Prostate gland (tissue), 2 donors: ENCODE data around the gene ZNF772. TPM values are rescaled to one million over a fixed set of nuclear protein-coding genes. Genes with fewer than 3 reads are reported as not detected.
A peak's percentile ranks its signal among the peaks of the same experiment; 100 is the strongest.

ENCODE experiments used
- DNase-seq: peaks from one replicate; pipeline ENCODE4 v3.0.0-alpha.2; 2019; ENCODE audit warnings: low spot score
- H3K27ac ChIP-seq, 2 donors: fragments of 200-600 bp; sonication (generic); 2 replicates each; pipeline ENCODE4 v1.5.1; 2017 to 2019
- H3K27me3 ChIP-seq: fragments of 200-600 bp; sonication (generic); replicated peaks from 2 replicates; pipeline ENCODE4 v1.5.1; 2019; ENCODE audit not compliant: insufficient read depth
- H3K36me3 ChIP-seq, 2 donors: fragments of 200-600 bp; sonication (generic); 1 replicate in 1 of 2; 2 replicates in 1 of 2; pipeline versions ENCODE4 v1.5.1 to v1.8.1; 2017 to 2019
- H3K4me1 ChIP-seq: fragments of 200-600 bp; sonication (generic); replicated peaks from 2 replicates; pipeline ENCODE4 v1.5.1; 2019
- H3K4me3 ChIP-seq, 2 donors: fragments of 200-600 bp; sonication (generic); 2 replicates each; pipeline ENCODE4 v1.5.1; 2017 to 2019
- H3K9me3 ChIP-seq: fragments of 200-600 bp; sonication (generic); 2 replicates; pipeline ENCODE4 v1.5.1; 2017
- POLR2A ChIP-seq: fragments of 450-650 bp; IDR thresholded peaks from one replicate; pipeline ENCODE4 v1.6.1; 2016; ENCODE audit warnings: antibody characterized with exemption, mild to moderate bottlenecking
- POLR2AphosphoS5 ChIP-seq: sonication (generic); formaldehyde crosslinking; IDR thresholded peaks from one replicate; pipeline ENCODE4 v1.6.1; 2017; ENCODE audit warnings: antibody characterized with exemption
- WGBS: methylation state at CpG from one replicate; pipeline ENCODE4 v1.1.5; 2018; 5-methylcytosine and 5-hydroxymethylcytosine counted together
- intact Hi-C: fragments of 100-400 bp; cut with DNase I; formaldehyde crosslinking; loops from one replicate; pipeline ENCODE4 v1.14.2; 2022
- small RNA-seq, 2 donors: library from RNA; depleted of rRNA; stranded (forward); fragments of <200 nt; gene quantifications; one replicate each; pipeline ENCODE3, GENCODE V24; 2016
- total RNA-seq, 2 donors: library from RNA; depleted of rRNA; stranded (reverse); fragments of >200 nt; gene quantifications; one replicate each; pipeline ENCODE4 v1.1.0, GENCODE V29; 2016
- TF ChIP-seq, protein P1 (sequence below), 4 experiments: fragments of 200-600 bp in 2 of 4; fragments of 450-650 bp in 2 of 4; sonication (generic) in 2 of 4; IDR thresholded peaks; 1 replicate in 3 of 4; 2 replicates in 1 of 4; pipeline ENCODE4 v1.5.1; 2016 to 2019; ENCODE audit warnings: antibody characterized with exemption in 4 of 4, mild to moderate bottlenecking in 2 of 4, moderate library complexity in 2 of 4

The ZNF772 gene
- total RNA-seq, 2 donors from 2014 or later, result 15.2 to 37.9 TPM

GRCh38 chr19:57434386-57435061 lies 42.8 kb downstream of the ZNF772 start:
- no peaks in the 10 kb centered on the region for H3K36me3 ChIP-seq
- 33% methylated on average over 15 of the region's 15 CpGs for WGBS

DNA sequence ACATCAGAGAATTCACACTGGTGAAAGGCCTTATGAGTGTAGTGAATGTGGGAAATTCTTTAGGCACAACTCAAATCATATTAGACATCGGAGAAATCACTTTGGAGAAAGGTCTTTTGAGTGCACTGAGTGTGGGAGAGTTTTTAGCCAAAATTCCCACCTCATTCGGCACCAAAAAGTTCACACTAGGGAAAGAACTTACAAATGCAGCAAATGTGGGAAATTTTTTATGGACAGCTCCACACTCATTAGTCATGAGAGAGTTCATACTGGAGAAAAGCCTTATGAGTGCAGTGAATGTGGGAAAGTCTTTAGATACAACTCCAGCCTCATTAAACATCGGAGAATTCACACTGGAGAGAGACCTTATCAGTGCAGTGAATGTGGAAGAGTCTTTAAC lies 56.3 kb downstream of the ZNF772 start:
- H3K4me3 ChIP-seq, result no peak overlapping the region
- no peaks in the 10 kb centered on the region for H3K9me3 ChIP-seq
- peaks cover 11 to 35% of the 10 kb centered on the region in 2 donors for H3K36me3 ChIP-seq
- WGBS, result 98% methylated on average over 3 of the region's 3 CpGs
- H3K4me1 ChIP-seq, result no peaks in the 10 kb centered on the region
- no peak for DNase-seq
- no peaks in the 10 kb centered on the region for H3K27me3 ChIP-seq
- intact Hi-C loops, result no loop called here
- TF ChIP-seq POLR2A (no peak), POLR2AphosphoS5 (no peak)
- TF ChIP-seq, protein P1, sequence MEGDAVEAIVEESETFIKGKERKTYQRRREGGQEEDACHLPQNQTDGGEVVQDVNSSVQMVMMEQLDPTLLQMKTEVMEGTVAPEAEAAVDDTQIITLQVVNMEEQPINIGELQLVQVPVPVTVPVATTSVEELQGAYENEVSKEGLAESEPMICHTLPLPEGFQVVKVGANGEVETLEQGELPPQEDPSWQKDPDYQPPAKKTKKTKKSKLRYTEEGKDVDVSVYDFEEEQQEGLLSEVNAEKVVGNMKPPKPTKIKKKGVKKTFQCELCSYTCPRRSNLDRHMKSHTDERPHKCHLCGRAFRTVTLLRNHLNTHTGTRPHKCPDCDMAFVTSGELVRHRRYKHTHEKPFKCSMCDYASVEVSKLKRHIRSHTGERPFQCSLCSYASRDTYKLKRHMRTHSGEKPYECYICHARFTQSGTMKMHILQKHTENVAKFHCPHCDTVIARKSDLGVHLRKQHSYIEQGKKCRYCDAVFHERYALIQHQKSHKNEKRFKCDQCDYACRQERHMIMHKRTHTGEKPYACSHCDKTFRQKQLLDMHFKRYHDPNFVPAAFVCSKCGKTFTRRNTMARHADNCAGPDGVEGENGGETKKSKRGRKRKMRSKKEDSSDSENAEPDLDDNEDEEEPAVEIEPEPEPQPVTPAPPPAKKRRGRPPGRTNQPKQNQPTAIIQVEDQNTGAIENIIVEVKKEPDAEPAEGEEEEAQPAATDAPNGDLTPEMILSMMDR (IDR thresholded peaks at IDR 0.05), result no peak
- H3K27ac ChIP-seq, result no peak overlapping the region

More at GRCh38 chr19:57434386-57435061, 42.8 kb downstream of the ZNF772 start:
- Histone ChIP-seq H3K9me3 (no peaks in the 10 kb centered on the region), H3K27me3 (no peaks in the 10 kb centered on the region), H3K27ac (no peak overlapping the region), H3K4me3 (peak overlapping the region; percentile 40 to 63), H3K4me1 (peaks cover 6% of the 10 kb centered on the region)
- TF ChIP-seq POLR2AphosphoS5, result no peak
- TF ChIP-seq, protein P1 (IDR thresholded peaks at IDR 0.05), result no peak
- TF ChIP-seq POLR2A, result no peak
- DNase-seq, result no peak
- intact Hi-C loops, result no loop called here

GRCh38 chr19:57419439-57419838 lies 57.9 kb downstream of the ZNF772 start:
- Histone ChIP-seq H3K27ac (no peak overlapping the region), H3K36me3 (peaks cover 11 to 35% of the 10 kb centered on the region in 2 donors), H3K27me3 (no peaks in the 10 kb centered on the region), H3K4me1 (no peaks in the 10 kb centered on the region), H3K9me3 (no peaks in the 10 kb centered on the region), H3K4me3 (no peak overlapping the region)
- no peak for TF ChIP-seq POLR2A
- TF ChIP-seq, protein P1 (IDR thresholded peaks at IDR 0.05), result no peak
- WGBS, result 90% methylated on average over 4 of the region's 4 CpGs
- DNase-seq, result no peak
- intact Hi-C loops, result no loop called here

Small RNAs within 50 kb of the gene (small RNA-seq; reads per million reads assigned to genes)
- gene VN1R107P, result 0 reads per million in 2 donors

Other genes starting within 250 kb of the ZNF772 start
- gene AURKC, start 246.5 kb downstream of the ZNF772 start, total RNA-seq, result 10 to 100 TPM in 1 of 2 donors, 1 to 10 TPM in 1; 2.0 to 11.0 TPM
- gene ZNF805, start 236.9 kb downstream of the ZNF772 start, total RNA-seq, result 10 to 100 TPM; 16.4 to 21.1 TPM
- 10 to 100 TPM; 56.3 to 68.4 TPM for gene ZNF460, start 197.1 kb downstream of the ZNF772 start, total RNA-seq
- gene ZNF543, start 157.1 kb downstream of the ZNF772 start, total RNA-seq, result 10 to 100 TPM; 10.8 to 15.3 TPM
- 10 to 100 TPM; 11.9 to 13.2 TPM for gene ZNF304, start 126.3 kb downstream of the ZNF772 start, total RNA-seq
- gene TRAPPC2B, start 114.0 kb downstream of the ZNF772 start, total RNA-seq, result 10 to 100 TPM; 14.0 to 24.7 TPM
- gene ZNF547, start 114.0 kb downstream of the ZNF772 start, total RNA-seq, result 1 to 10 TPM; 4.3 to 8.2 TPM
- 10 to 100 TPM; 20.4 to 27.4 TPM for gene ZNF548, start 87.7 kb downstream of the ZNF772 start, total RNA-seq
- 10 to 100 TPM; 10.8 to 14.5 TPM for gene ZNF17, start 66.4 kb downstream of the ZNF772 start, total RNA-seq
- 1 to 10 TPM; 5.5 to 8.6 TPM for gene ZNF749, start 42.2 kb downstream of the ZNF772 start, total RNA-seq
- gene VN1R1, start 20.4 kb downstream of the ZNF772 start, total RNA-seq, result 1 to 10 TPM in 1 of 2 donors, under 1 TPM in 1; 0.96 to 4.8 TPM
- gene ZNF419, start 10.2 kb upstream of the ZNF772 start, total RNA-seq, result 10 to 100 TPM; 15.4 to 16.0 TPM
- 10 to 100 TPM; 17.9 to 20.3 TPM for gene ZNF773, start 22.4 kb upstream of the ZNF772 start, total RNA-seq
- gene ZNF549, start 49.8 kb upstream of the ZNF772 start, total RNA-seq, result 10 to 100 TPM in 1 of 2 donors, 1 to 10 TPM in 1; 7.4 to 11.7 TPM
- gene ZNF550, start 82.3 kb upstream of the ZNF772 start, total RNA-seq, result 10 to 100 TPM in 1 of 2 donors, 1 to 10 TPM in 1; 8.5 to 12.8 TPM
- 1 to 10 TPM; 4.8 to 5.6 TPM for gene ZNF416, start 101.3 kb upstream of the ZNF772 start, total RNA-seq
- 1 to 10 TPM; 5.3 to 8.5 TPM for gene ZIK1, start 106.6 kb upstream of the ZNF772 start, total RNA-seq
- 1 to 10 TPM; 1.5 to 7.4 TPM for gene ZNF530, start 122.3 kb upstream of the ZNF772 start, total RNA-seq
- gene ZNF134, start 136.7 kb upstream of the ZNF772 start, total RNA-seq, result 10 to 100 TPM; 18.3 to 25.8 TPM
- 10 to 100 TPM in 1 of 2 donors, 1 to 10 TPM in 1; 8.9 to 23.3 TPM for gene ZNF211, start 155.6 kb upstream of the ZNF772 start, total RNA-seq
- not detected for gene ZSCAN4, start 191.4 kb upstream of the ZNF772 start, total RNA-seq
- gene ZNF551, start 204.4 kb upstream of the ZNF772 start, total RNA-seq, result 10 to 100 TPM in 1 of 2 donors, 1 to 10 TPM in 1; 7.5 to 14.3 TPM
- gene ZNF154, start 231.6 kb upstream of the ZNF772 start, total RNA-seq, result 1 to 10 TPM; 2.7 to 5.6 TPM